Left forelimb (tissue), 1 donor: Measurements from ENCODE around the gene IKBKG.
"Not testable (repeated sequence)": the region's sequence is repeated elsewhere in the genome, so short reads cannot be mapped to it uniquely, and the experiment has no call there.

Experiments
- DNase-seq: peaks from one replicate; pipeline ENCODE4 v3.0.0-alpha.2; 2018; ENCODE audit warnings: low spot score

Gene IKBKG

GRCh38 chrX:154547245-154548027 is at the start of gene IKBKG:
Gene IKBKG (plus strand): TSS chrX:154547620. CDS start chrX:154552003, 4,383 bp downstream.
- peak; percentile 93 for DNase-seq

- not testable (repeated sequence) for DNase-seq
These were observed 46.0 kb upstream of the IKBKG start for GRCh38 chrX:154501423-154501822.

- DNase-seq: no peak
These were observed 45.3 kb upstream of the IKBKG start for GRCh38 chrX:154502098-154502497.

- no peak for DNase-seq
These were observed 44.4 kb upstream of the IKBKG start for GRCh38 chrX:154502989-154503388.

GRCh38 chrX:154505734-154506133 is 41.7 kb upstream of the IKBKG start:
- DNase-seq: no peak

GRCh38 chrX:154506483-154507332 is 40.7 kb upstream of the IKBKG start:
- no peak for DNase-seq

- no peak for DNase-seq
These were observed 39.6 kb upstream of the IKBKG start for GRCh38 chrX:154507673-154508383.

- no peak for DNase-seq
These were observed 39.1 kb upstream of the IKBKG start for GRCh38 chrX:154508384-154508745.

- no peak for DNase-seq
These were observed 38.0 kb upstream of the IKBKG start for GRCh38 chrX:154509455-154509854.

GRCh38 chrX:154511761-154512160 is 35.7 kb upstream of the IKBKG start:
- no peak for DNase-seq

GRCh38 chrX:154512879-154513553 is 34.4 kb upstream of the IKBKG start:
- no peak for DNase-seq

GRCh38 chrX:154513716-154514115 is 33.7 kb upstream of the IKBKG start:
- DNase-seq: no peak

GRCh38 chrX:154515090-154515965 is 32.1 kb upstream of the IKBKG start:
- DNase-seq: no peak

- peak; percentile 94 for DNase-seq
These were observed 31.3 kb upstream of the IKBKG start, which contains the start of gene FAM3A for GRCh38 chrX:154515966-154516655. Gene FAM3A (minus strand): TSS chrX:154516232. CDS start chrX:154515772, 460 bp downstream.

- DNase-seq: no peak
These were observed 30.7 kb upstream of the IKBKG start for GRCh38 chrX:154516656-154517100.

GRCh38 chrX:154517101-154517781 is 30.2 kb upstream of the IKBKG start:
- DNase-seq: no peak

- no peak for DNase-seq
These were observed 28.0 kb upstream of the IKBKG start for GRCh38 chrX:154519389-154519788.

- DNase-seq: no peak
These were observed 21.6 kb upstream of the IKBKG start for GRCh38 chrX:154525606-154526490.
